Panc1 (cell line): ENCODE data around the gene FAM193A. TPM values are rescaled to one million over a fixed set of nuclear protein-coding genes. Genes with fewer than 3 reads are reported as not detected.

Experiments
- ATAC-seq: fragments of 200-7000 bp; cut with Tn5 transposase; 2 replicates; pipeline ENCODE4 v1.9.1; 2020; ENCODE audit warnings: mild to moderate bottlenecking, moderate library complexity
- BruUV-seq: library from RNA; stranded (reverse); fragments of 400-500 nt; replicated peaks from 2 replicates; lab custom pipeline; 2021; lab: Mats Ljungman, UMichigan
- CTCF ChIA-PET: fragments of 300-600 bp; sonication (Branson Sonifier 250); formaldehyde crosslinking; loops from one replicate; lab custom pipeline; 2022; ENCODE audit warnings: antibody characterized with exemption; lab: Charles Lee
- POLR2A ChIA-PET: fragments of 300-600 bp; sonication (Branson Sonifier 250); formaldehyde crosslinking; loops from one replicate; lab custom pipeline; 2022; ENCODE audit warnings: antibody characterized with exemption; lab: Charles Lee
- DNase-seq: peaks from one replicate; pipeline ENCODE4 v3.0.0-alpha.2; 2010; ENCODE audit warnings: low read depth, low spot score
- H3K27ac ChIP-seq: 2 replicates; pipeline ENCODE4 v1.5.1; 2011; ENCODE audit warnings: mild to moderate bottlenecking, low read length, inconsistent platforms
- H3K27me3 ChIP-seq: fragments of 200-500 bp; sonication (Bioruptor generic); 2 replicates; pipeline ENCODE4 v1.6.0; 2014; ENCODE audit warnings: low read length, inconsistent platforms; ENCODE audit not compliant: control insufficient read depth, insufficient read depth
- H3K36me3 ChIP-seq: fragments of 200-500 bp; sonication (Bioruptor generic); 2 replicates; pipeline ENCODE4 v1.5.1; 2014; ENCODE audit warnings: inconsistent platforms, mild to moderate bottlenecking, low read length, moderate library complexity; ENCODE audit not compliant: control insufficient read depth, insufficient read depth
- H3K4me1 ChIP-seq: 2 replicates; pipeline ENCODE4 v1.5.1; 2011; ENCODE audit warnings: inconsistent platforms, mild to moderate bottlenecking, low read length, moderate library complexity; ENCODE audit not compliant: control insufficient read depth, insufficient read depth
- H3K4me3 ChIP-seq, 2 experiments: 2 replicates each; pipeline ENCODE4 v1.5.1; 2011 to 2012; ENCODE audit warnings: low read depth in 2 of 2, low read length in 2 of 2, mild to moderate bottlenecking in 2 of 2, inconsistent platforms in 1 of 2, moderate library complexity in 1 of 2
- H3K9me3 ChIP-seq: fragments of 200-500 bp; sonication (Bioruptor generic); 2 replicates; pipeline ENCODE4 v1.5.1; 2014; ENCODE audit warnings: low read depth, mild to moderate bottlenecking, inconsistent platforms, low read length, moderate library complexity; ENCODE audit not compliant: control insufficient read depth, insufficient read depth
- CTCF ChIP-seq: fragments of 450-650 bp; IDR thresholded peaks from 2 replicates; pipeline ENCODE4 v1.5.1; 2017; ENCODE audit warnings: mild to moderate bottlenecking
- POLR2AphosphoS5 ChIP-seq: IDR thresholded peaks from 2 replicates; pipeline ENCODE4 v1.6.1; 2012; ENCODE audit warnings: mild to moderate bottlenecking, low read depth, low read length, moderate library complexity
- REST ChIP-seq, 2 experiments: IDR thresholded peaks; 2 replicates each; pipeline ENCODE4 v1.6.1; 2011 to 2012; ENCODE audit warnings: low read depth in 2 of 2, control low read depth in 1 of 2, low read length in 1 of 2, mild to moderate bottlenecking in 1 of 2, moderate library complexity in 1 of 2; ENCODE audit not compliant: insufficient read depth in 1 of 2
- SIN3A ChIP-seq: IDR thresholded peaks from 2 replicates; pipeline ENCODE4 v1.6.1; 2012; ENCODE audit warnings: low read depth, mild to moderate bottlenecking, low read length, moderate library complexity, borderline replicate concordance; ENCODE audit not compliant: insufficient read depth
- TCF7L2 ChIP-seq: IDR thresholded peaks from 2 replicates; pipeline ENCODE4 v1.6.1; 2011; ENCODE audit warnings: mild to moderate bottlenecking, low read depth, low read length, inconsistent platforms
- in situ Hi-C: cut with HindIII; loops from 2 replicates; pipeline ENCODE4 v1.10.0; 2016; ENCODE audit warnings: low sequenced_read_pairs, low pct_unique_long_range_greater_than_20kb
- intact Hi-C: fragments of 100-400 bp; cut with micrococcal nuclease; formaldehyde crosslinking; loops from one replicate; pipeline ENCODE4 v1.10.0; 2022; ENCODE audit not compliant: unreplicated experiment
- total RNA-seq: library from RNA; stranded (reverse); gene quantifications from one replicate; pipeline ENCODE4 v1.2.1, GENCODE V29; 2021; ENCODE audit not compliant: unreplicated experiment

FAM193A gene
- total RNA-seq, 1 experiment from 2014 or later: 25.7 TPM

GRCh38 chr4:2570551-2571222 is 34.2 kb downstream of the FAM193A start:
- no peak overlapping the region for H3K27ac ChIP-seq
- ATAC-seq (no peak), DNase-seq (no peak)
- ChIA-PET CTCF (no interaction called here), POLR2A (interaction anchor here (0.7 kb wide), 1 partner anchor 15 kb away, joined by 5 read pairs; no protein-coding TSS in a partner anchor)
- H3K27me3 ChIP-seq: no peaks in the 10 kb centered on the region
- H3K4me1 ChIP-seq: no peaks in the 10 kb centered on the region
- no TSS peak for BruUV-seq
- intact Hi-C loops: no loop called here
- no peak overlapping the region for H3K4me3 ChIP-seq
- in situ Hi-C loops: no loop called here
- no peak for TF ChIP-seq POLR2AphosphoS5
- TF ChIP-seq CTCF: no peak
- peaks cover 2% of the 10 kb centered on the region; the same call in 1 of the 2 replicates for H3K36me3 ChIP-seq
- no peaks in the 10 kb centered on the region for H3K9me3 ChIP-seq

GRCh38 chr4:2572076-2572475 is 35.6 kb downstream of the FAM193A start:
- ChIA-PET CTCF (no interaction called here), POLR2A (no interaction called here)
- no peaks in the 10 kb centered on the region for H3K4me1 ChIP-seq
- peaks cover 2% of the 10 kb centered on the region; the same call in 1 of the 2 replicates for H3K36me3 ChIP-seq
- no TSS peak for BruUV-seq
- in situ Hi-C loops (no loop called here), intact Hi-C loops (no loop called here)
- no peaks in the 10 kb centered on the region for H3K27me3 ChIP-seq
- no peaks in the 10 kb centered on the region for H3K9me3 ChIP-seq
- TF ChIP-seq POLR2AphosphoS5 (no peak), TCF7L2 (no peak), CTCF (no peak), REST (IDR thresholded peaks at IDR 0.05; ENCODE audit: insufficient read depth in 1 of 2, low read depth in 2 of 2, low read length in 1 of 2) (no peak), SIN3A (no peak)
- no peak overlapping the region for H3K27ac ChIP-seq
- DNase-seq (no peak), ATAC-seq (no peak)
- no peak overlapping the region for H3K4me3 ChIP-seq
